Hepatic stellate cell (primary cell): ENCODE measurements around the gene CCL7.

ENCODE experiments used
- DNase-seq: peaks from one replicate; pipeline ENCODE4 v3.0.0; 2011; ENCODE audit warnings: low spot score

Gene CCL7

DNA sequence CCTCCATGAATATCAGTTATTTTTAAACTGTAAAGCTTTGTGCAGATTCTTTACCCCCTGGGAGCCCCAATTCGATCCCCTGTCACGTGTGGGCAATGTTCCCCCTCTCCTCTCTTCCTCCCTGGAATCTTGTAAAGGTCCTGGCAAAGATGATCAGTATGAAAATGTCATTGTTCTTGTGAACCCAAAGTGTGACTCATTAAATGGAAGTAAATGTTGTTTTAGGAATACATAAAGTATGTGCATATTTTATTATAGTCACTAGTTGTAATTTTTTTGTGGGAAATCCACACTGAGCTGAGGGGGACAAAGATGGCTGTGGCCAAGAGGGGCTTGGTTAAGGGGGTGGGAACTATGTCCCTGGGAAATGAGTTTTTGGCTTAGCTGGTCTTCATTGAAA, 17.9 kb downstream of the CCL7 start:
- peak; percentile 27 for DNase-seq

DNA sequence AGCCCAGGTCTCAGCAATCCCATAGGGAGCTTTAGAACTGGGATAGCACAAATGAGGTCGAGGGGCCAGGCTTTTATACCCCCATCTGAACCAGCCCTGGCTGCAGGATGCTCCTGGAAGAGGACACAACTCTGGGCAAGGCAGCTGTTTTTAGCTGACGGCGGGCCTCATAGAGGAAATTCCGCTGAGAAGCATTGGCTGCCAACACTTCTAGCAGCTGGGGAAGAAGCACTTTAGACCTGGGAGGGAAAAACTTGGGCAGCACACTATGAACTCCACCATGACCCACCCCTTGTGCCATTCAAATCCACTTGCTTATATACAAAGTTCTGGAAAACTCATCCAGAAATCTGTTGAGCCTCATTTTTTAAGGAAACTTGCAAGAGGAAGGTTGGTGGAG, 20.6 kb downstream of the CCL7 start:
- no peak for DNase-seq

- DNase-seq: no peak
Measured at GRCh38 chr17:34291721-34292348, 21.8 kb downstream of the CCL7 start.

DNA sequence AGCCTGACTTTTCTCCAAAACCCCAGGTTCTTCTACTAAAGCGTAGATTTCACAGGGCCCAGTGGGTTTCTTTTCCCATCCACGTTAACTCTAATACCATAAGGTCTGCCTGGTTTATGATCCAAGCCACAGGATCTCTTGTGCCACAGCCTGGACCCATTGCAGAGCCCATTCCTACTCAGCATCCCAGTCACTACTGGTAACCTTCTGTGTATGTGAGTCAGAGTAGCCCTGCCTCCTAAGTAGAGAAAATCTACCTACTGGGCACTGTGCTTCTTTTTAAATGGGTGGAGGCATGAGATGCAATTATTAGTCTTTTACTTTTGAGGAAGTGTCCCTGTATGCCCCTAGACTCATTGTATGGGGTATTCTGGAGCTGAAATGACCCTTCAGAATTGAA, 29.0 kb downstream of the CCL7 start:
- DNase-seq: no peak

GRCh38 chr17:34299956-34300577, 30.0 kb downstream of the CCL7 start:
- DNase-seq: peak; percentile 40

DNA sequence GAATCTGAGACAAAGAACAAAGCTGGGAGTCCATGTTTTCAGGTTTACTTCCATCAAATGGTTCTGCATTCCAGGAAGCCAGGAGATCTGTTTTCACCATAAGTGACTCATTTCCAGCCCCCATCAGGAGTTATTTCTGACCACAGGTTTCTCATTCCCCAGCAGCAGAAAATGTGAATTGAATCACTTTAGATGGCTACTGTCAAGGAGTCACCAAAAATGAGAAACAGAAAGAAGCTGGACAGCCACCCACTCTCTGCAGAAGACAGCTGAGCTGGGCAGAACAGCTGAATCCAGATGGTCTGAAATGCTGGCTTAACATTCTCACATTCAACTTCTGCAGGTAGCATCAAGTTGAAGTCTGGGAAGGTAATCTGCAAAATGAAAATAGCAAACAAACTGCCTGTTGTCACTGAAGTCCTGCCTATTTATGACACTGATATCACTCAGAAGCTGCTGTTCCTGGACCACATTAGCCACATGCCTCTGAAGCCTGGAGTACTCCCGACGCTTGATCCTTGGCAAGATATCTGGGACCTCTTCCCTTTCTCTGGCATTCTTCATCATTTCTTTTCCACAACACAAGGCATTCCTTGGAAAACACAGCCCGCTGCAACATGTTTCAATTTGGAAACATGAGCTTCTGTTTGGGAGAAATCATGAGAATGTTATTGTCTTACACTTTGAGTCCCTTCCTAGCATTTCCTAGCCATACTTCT, 30.8 kb downstream of the CCL7 start:
- DNase-seq: peak; percentile 62

DNA sequence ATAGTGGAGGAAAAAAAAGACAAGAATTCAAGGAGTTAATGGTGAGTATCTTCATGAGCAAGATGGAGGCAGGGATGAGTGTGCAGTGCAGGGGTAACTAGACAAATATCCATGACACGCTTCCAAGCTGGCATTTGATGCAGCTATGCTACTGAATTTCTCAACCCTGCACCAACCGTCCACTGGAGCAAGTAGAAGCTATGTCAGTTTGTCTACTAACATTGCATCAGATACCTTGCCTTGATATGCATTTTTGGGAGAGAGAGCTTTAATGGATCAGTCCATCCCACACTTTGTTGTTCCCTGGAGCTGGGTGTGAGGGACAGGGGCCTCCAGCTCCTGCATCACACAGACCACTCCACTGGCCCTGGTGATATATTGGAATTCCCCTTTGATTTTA, 32.0 kb downstream of the CCL7 start:
- DNase-seq: no peak

GRCh38 chr17:34302636-34303035, 32.6 kb downstream of the CCL7 start:
- DNase-seq: no peak

- no peak for DNase-seq
Measured at GRCh38 chr17:34303606-34304005, 33.6 kb downstream of the CCL7 start.

GRCh38 chr17:34305061-34305460, 35.0 kb downstream of the CCL7 start:
- no peak for DNase-seq

DNA sequence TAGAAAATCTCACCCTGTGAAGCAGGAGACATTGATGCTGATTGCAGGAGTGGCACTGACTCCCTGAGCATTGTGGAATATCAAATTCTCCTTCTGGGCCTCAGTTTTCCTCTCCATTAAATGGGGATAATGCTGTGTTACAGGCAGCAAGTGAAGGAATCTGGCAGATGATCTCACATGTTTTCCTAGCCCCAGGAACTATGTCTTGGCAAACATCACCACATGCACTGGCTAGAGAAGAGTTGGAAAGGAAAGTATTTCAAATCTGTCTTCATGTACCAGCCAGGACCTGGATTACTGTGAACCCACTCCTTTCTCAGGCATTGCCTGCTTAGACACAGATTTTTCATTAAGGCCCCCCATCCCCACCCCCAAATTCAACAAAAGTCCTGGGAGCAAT, 35.6 kb downstream of the CCL7 start:
- DNase-seq: no peak

DNA sequence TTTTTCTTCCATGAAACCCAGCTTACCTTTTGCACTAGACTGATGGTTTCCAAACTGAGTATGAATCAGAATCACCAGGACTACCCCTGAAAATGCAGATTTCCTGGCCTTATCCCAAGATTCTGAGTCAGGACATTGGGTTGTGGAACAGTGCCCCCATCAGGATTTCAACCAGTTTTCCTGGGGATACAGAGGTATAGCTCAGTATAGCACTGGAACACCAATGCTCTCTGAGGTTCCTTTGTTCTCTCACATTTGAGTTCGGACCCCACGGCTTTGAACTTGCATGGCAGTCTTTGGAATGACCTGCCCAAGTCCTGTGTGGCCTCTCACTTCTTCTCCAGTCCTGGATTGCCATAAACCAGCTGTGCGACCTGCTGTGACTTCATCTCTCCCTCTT, 36.4 kb downstream of the CCL7 start:
- DNase-seq: peak; percentile 78

DNA sequence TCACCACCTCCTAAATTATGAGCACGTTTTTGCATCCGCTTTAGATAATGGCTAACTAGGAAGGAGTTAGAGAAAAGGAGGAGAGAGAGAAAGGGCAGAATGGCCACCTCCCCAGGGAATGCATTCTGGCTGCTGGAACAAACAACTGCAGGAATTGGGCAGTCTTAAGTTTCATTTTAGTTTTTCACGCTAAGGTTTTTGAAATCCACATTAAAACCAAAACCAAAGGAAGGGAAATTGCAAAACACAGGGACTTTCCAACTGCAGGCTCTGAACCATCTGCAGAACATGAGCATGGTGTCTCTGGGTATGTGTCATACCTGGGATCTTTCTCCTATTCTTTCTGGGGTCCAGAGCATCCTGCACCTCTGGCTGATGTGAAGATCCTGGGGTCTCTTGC, 37.1 kb downstream of the CCL7 start:
- DNase-seq: no peak

DNA sequence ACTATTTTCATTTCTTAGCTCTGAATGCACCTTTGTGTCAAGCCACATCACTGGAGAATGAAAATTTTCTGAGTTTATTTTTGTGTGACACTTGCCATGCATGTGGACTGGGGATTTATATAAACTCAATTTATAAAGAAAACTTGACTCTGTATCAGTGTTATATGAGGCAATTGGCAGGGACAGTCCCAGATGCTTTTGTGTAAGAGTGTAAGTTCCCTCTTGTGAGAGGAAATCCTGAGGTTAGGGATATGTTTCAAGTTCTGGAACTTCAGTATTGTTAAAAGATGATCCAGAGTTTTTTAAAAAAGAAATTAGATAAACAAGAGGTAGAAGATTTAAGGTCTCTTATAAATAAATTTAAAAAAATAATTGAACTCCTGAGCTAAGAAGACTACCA, 38.4 kb downstream of the CCL7 start:
- no peak for DNase-seq

- no peak for DNase-seq
Measured at GRCh38 chr17:34311291-34311690, 41.3 kb downstream of the CCL7 start.

- DNase-seq: peak; percentile 24
Measured at GRCh38 chr17:34312080-34312479, 42.1 kb downstream of the CCL7 start.

- no peak for DNase-seq
Measured at GRCh38 chr17:34313164-34313563, 43.1 kb downstream of the CCL7 start.

DNA sequence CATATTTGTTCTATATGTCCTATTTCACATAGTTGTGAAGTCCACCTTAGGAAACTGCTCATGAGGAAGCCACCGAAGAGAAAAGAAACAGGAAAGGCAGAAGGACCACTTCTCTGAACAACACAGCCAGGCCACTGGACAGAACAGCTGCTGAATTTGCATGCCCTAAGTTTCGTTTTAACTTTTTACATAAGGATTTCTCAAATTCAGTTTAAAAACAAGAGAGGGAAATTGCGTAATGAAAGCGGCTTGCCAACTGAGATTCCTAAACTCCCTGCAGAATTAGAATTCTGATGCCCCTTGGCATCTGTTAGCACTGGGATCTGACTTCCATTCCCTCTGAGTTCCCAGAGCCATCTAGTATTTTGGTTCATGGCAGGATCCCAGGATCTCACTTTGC, 44.3 kb downstream of the CCL7 start:
- DNase-seq: peak; percentile 23

- DNase-seq: no peak
Measured at GRCh38 chr17:34318474-34318873, 48.5 kb downstream of the CCL7 start.

GRCh38 chr17:34319039-34319483, 49.0 kb downstream of the CCL7 start, which contains the start of gene CCL8:
Gene CCL8, plus strand, starts transcription at chr17:34319435. Its CDS starts 67 bp downstream, at chr17:34319502.
- no peak for DNase-seq
